ENCODE data around the gene MORN1.

Gene MORN1

DNA sequence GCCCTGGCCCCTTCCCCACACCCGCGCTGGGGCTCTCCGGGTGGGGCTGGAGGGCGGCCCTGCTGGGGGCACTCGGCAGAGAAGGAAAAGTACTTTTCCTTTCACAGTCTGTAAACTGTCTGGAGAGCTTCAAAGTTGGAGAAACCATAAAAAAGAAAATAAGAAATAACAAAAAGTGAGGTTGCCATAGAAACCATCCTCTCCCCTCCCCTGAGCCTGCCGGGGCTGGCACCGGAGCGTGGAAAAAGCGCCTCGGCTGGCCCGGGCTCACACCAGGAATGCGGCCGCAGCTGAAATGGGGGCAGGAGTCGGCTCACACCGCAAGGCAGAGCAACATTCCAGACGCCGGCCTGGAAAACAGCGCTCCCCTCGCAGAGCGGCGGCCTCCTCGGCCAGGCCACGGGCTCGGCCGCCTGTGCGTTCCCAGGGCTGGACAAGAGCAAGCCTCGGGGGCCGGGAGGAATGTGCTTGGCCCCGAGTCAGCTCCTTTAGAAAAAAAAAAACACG, 69.2 kb downstream of the MORN1 start:
- H3K4me3 ChIP-seq = peak overlapping the region; percentile 67
- no peak for DNase-seq (ENCODE audit: low read depth, low spot score)
- H3K9me3 ChIP-seq (ENCODE audit: low read depth, low read length) = no peaks in the 10 kb centered on the region
- peak overlapping the region; percentile 58 for H3K9ac ChIP-seq (ENCODE audit: insufficient read length)
- TF ChIP-seq POLR2AphosphoS5 (IDR thresholded peaks at IDR 0.05; ENCODE audit: borderline replicate concordance, low read depth, low read length) = no peak
- no peak for TF ChIP-seq EZH2 (IDR thresholded peaks at IDR 0.05)
- TF ChIP-seq FOXP2 (optimal IDR thresholded peaks at IDR 0.05; ENCODE audit: control extremely low read depth, extremely low read length, insufficient read depth) = no peak
- H3K36me3 ChIP-seq (ENCODE audit: insufficient read depth, low read length) = no peaks in the 10 kb centered on the region
- H3K27ac ChIP-seq = peak overlapping the region; percentile 77

GRCh38 chr1:2320760-2321667, 70.3 kb downstream of the MORN1 start:
- no peaks in the 10 kb centered on the region for H3K36me3 ChIP-seq (ENCODE audit: insufficient read depth, low read length)
- TF ChIP-seq FOXP2 (optimal IDR thresholded peaks at IDR 0.05; ENCODE audit: control extremely low read depth, extremely low read length, insufficient read depth) = no peak
- no peak for TF ChIP-seq EZH2 (IDR thresholded peaks at IDR 0.05)
- no peak for TF ChIP-seq POLR2AphosphoS5 (IDR thresholded peaks at IDR 0.05; ENCODE audit: borderline replicate concordance, low read depth, low read length)
- peak overlapping the region; percentile 67; the same call in 1 of the 2 replicates for H3K4me3 ChIP-seq
- H3K9ac ChIP-seq (ENCODE audit: insufficient read length) = peak overlapping the region; percentile 58
- no peaks in the 10 kb centered on the region for H3K9me3 ChIP-seq (ENCODE audit: low read depth, low read length)
- DNase-seq (ENCODE audit: low read depth, low spot score) = no peak
- H3K27ac ChIP-seq = peak overlapping the region; percentile 77

DNA sequence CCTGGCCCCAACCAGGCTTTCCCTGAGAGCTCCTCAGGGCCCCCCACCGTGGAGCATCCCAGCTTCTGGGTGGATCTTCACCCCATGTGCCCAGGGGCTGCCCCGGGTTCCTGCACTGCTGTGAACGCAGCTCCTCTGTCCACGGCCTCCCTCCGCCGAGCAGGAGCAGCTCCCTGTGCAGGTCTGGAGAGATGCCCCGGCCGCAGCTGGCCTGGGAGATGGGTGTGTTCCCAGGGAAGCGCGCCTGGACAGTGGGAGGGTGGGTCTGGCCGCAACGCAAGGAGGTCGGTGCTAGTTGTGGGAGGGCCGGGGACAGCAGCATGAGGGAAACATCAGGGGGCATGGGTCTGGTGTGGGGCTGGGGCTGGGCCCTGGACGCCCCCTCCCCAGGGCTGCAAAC, 71.3 kb downstream of the MORN1 start:
- H3K36me3 ChIP-seq (ENCODE audit: insufficient read depth, low read length) = no peaks in the 10 kb centered on the region
- TF ChIP-seq EZH2 (IDR thresholded peaks at IDR 0.05) (no peak), FOXP2 (optimal IDR thresholded peaks at IDR 0.05; ENCODE audit: control extremely low read depth, extremely low read length, insufficient read depth) (no peak), POLR2AphosphoS5 (IDR thresholded peaks at IDR 0.05; ENCODE audit: borderline replicate concordance, low read depth, low read length) (no peak)
- DNase-seq (ENCODE audit: low read depth, low spot score) = no peak
- no peak overlapping the region for H3K9ac ChIP-seq (ENCODE audit: insufficient read length)
- no peaks in the 10 kb centered on the region for H3K9me3 ChIP-seq (ENCODE audit: low read depth, low read length)
- H3K27ac ChIP-seq = no peak overlapping the region
- no peak overlapping the region for H3K4me3 ChIP-seq

DNA sequence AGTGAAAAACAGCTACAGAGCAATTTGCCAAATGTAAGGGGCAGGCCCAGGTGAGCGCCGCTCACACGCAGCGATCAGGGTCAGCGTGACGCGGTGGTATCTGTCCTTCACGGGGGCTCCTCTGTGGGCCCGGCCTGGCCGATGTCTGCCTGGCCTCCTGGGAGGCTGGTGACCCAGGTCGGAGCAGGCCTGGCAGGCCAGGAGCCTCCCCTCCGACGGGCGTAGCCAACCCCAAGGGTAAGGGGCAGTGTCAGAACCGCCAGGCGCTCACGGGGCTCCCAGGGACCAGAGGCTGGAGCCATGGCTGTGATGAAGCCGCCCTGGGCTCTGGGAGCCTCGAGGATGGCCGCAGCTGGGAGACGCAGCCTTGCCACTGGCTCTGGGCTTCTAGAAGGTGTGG, 72.1 kb downstream of the MORN1 start:
- DNase-seq (ENCODE audit: low read depth, low spot score) = no peak
- H3K4me3 ChIP-seq = peak overlapping the region; percentile 42; the same call in 1 of the 2 replicates
- H3K27ac ChIP-seq = peak overlapping the region; percentile 67
- H3K36me3 ChIP-seq (ENCODE audit: insufficient read depth, low read length) = no peaks in the 10 kb centered on the region
- H3K9ac ChIP-seq (ENCODE audit: insufficient read length) = no peak overlapping the region
- TF ChIP-seq EZH2 (IDR thresholded peaks at IDR 0.05) (no peak), FOXP2 (optimal IDR thresholded peaks at IDR 0.05; ENCODE audit: control extremely low read depth, extremely low read length, insufficient read depth) (no peak), POLR2AphosphoS5 (IDR thresholded peaks at IDR 0.05; ENCODE audit: borderline replicate concordance, low read depth, low read length) (no peak)
- H3K9me3 ChIP-seq (ENCODE audit: low read depth, low read length) = no peaks in the 10 kb centered on the region

DNA sequence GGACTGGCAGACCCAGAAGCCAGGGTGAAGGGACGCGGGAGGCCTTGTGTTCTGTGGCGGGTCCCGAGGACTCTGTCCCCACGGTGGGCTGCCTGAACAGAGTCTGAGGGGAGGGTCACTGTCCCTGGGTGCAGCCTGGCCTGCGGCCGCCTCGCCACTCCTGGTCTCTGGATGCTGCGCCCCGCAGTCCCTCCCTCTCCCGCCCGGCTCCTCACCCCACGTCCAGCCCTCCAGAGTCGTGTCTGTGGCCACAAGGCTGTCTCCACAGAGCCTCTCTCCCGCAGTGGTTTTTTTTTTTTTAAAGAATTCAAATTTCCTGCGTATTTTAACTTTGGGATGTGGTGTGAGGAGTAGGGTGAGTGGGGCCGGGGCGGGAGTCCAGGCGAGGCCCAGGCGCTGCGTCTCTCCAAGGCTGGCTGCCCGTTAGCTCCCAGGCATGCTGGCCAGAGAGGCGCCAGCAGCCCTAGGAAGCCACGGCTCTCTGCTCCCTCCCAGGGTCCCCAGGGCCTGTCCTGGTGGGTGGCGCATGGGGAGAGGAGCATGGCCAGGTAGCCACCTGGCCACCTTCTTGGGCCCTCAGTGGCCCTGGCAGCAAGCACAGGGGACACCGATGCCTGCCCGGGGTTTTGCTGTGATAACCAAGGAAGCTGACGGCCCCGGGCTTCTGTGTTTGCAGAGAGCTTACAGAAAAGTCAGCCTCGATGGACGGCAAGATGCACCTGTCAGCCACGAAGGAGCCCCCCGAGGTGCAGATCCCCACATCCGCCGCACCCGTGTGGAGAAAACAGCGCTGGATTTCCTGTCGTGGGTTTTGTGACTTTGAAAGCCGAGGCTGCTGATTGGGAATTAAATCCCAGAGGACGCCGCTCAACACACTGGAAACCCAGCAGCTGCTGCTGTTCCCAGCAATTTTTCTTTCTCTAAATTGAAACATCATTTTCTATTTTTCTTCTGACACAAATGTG, 72.8 kb downstream of the MORN1 start:
- H3K9me3 ChIP-seq (ENCODE audit: low read depth, low read length) = no peaks in the 10 kb centered on the region
- H3K27ac ChIP-seq = peak overlapping the region; percentile 67
- TF ChIP-seq POLR2AphosphoS5 (IDR thresholded peaks at IDR 0.05; ENCODE audit: borderline replicate concordance, low read depth, low read length) = no peak
- TF ChIP-seq EZH2 (IDR thresholded peaks at IDR 0.05) = no peak
- TF ChIP-seq FOXP2 (optimal IDR thresholded peaks at IDR 0.05; ENCODE audit: control extremely low read depth, extremely low read length, insufficient read depth) = no peak
- H3K4me3 ChIP-seq = peak overlapping the region; percentile 42
- DNase-seq (ENCODE audit: low read depth, low spot score) = peak; percentile 20
- peak overlapping the region; percentile 43 for H3K9ac ChIP-seq (ENCODE audit: insufficient read length)
- no peaks in the 10 kb centered on the region for H3K36me3 ChIP-seq (ENCODE audit: insufficient read depth, low read length)

- no peaks in the 10 kb centered on the region for H3K36me3 ChIP-seq (ENCODE audit: insufficient read depth, low read length)
- TF ChIP-seq POLR2AphosphoS5 (IDR thresholded peaks at IDR 0.05; ENCODE audit: borderline replicate concordance, low read depth, low read length) (no peak), EZH2 (IDR thresholded peaks at IDR 0.05) (no peak), FOXP2 (optimal IDR thresholded peaks at IDR 0.05; ENCODE audit: control extremely low read depth, extremely low read length, insufficient read depth) (no peak)
- H3K27ac ChIP-seq = peak overlapping the region; percentile 96
- H3K4me3 ChIP-seq = no peak overlapping the region
- no peak for DNase-seq (ENCODE audit: low read depth, low spot score)
- no peaks in the 10 kb centered on the region for H3K9me3 ChIP-seq (ENCODE audit: low read depth, low read length)
- H3K9ac ChIP-seq (ENCODE audit: insufficient read length) = no peak overlapping the region
Observed at GRCh38 chr1:2317230-2318065, 73.9 kb downstream of the MORN1 start.

DNA sequence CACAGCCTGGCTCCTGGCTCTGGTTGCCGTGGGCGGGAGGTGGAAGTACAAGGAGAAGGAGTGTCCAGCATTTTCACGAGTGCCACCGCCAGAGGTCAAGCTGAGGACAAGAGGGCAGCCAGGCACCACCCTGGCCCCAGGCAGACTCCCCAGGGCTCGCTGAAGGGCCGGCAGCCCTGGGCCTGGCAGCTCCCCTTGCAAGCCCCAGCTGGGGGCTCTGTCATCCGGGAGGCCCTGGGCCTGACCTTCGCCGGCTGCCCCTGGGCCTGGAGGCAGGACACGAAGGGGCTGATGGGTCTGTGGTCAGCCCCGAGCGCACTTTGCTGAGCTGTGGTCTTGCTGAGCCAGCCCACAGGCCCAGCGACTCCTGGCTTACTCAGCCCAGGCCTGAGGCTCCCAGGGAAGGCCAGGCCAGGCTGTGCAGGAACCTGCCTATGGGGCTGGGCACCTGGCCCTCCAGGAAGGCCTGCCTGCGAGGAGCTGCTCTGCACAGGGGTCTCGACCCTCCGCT, 74.8 kb downstream of the MORN1 start:
- DNase-seq (ENCODE audit: low read depth, low spot score) = no peak
- peak overlapping the region; percentile 96 for H3K27ac ChIP-seq
- no peaks in the 10 kb centered on the region for H3K9me3 ChIP-seq (ENCODE audit: low read depth, low read length)
- H3K9ac ChIP-seq (ENCODE audit: insufficient read length) = no peak overlapping the region
- TF ChIP-seq FOXP2 (optimal IDR thresholded peaks at IDR 0.05; ENCODE audit: control extremely low read depth, extremely low read length, insufficient read depth) (no peak), POLR2AphosphoS5 (IDR thresholded peaks at IDR 0.05; ENCODE audit: borderline replicate concordance, low read depth, low read length) (no peak), EZH2 (IDR thresholded peaks at IDR 0.05) (no peak)
- H3K4me3 ChIP-seq = no peak overlapping the region
- no peaks in the 10 kb centered on the region for H3K36me3 ChIP-seq (ENCODE audit: insufficient read depth, low read length)

All from SK-N-MC (cell line).